ENCODE results near the gene FBLL1.

Gene FBLL1

DNA sequence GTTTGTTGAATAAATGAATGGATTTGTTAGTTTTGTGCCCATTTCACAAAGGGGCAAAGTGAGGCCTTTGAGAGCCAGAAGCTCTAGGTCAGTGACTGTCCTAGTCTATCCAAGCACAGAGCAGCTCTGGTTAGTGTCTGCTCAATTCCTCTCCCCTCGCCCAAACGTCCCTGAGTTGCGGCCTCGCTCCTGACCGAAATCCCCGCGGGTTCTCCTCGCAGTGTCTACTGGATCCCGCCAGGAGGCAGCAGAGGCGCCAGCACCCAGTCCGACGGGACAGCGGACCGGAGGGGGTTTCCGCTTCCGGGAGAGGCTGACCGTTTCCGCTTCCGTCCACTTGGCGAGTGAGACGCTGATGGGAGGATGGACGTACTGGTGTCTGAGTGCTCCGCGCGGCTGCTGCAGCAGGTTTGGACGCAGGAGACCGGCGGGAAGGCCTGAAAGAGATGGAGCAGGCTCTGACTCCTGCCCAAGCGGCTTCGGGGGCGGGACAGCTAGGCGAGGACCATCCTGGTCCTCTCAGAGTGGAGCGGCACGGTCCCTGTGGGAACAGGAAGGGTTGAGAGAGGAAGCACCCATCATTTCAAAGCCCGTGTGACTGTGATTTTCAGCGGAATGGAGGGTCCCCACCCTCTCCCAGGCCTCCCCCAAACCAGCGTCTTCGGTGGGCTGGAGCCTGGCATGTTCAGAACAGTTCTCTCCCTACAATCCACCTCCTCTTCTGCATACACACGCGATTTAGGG, 42.8 kb upstream of the FBLL1 start, which contains the start of gene RARS1:
Gene RARS1 (plus strand): TSS at position 336 of the 744 bp plus-strand sequence. CDS start 28 bp downstream, at position 364.
- peak within 1 kb of the TSS; percentile 21 for H3K9ac ChIP-seq
- peak; percentile 97 for TF ChIP-seq CTCF (IDR thresholded peaks at IDR 0.05)
- H3K9me3 ChIP-seq (ENCODE audit: control insufficient read depth, low read length), result no peaks in the 10 kb centered on the region
- H3K27ac ChIP-seq, result peak within 1 kb of the TSS; percentile 48
- H3K4me2 ChIP-seq (ENCODE audit: low read length), result peak within 1 kb of the TSS; percentile 93
- H2AFZ ChIP-seq, result peak within 1 kb of the TSS; percentile 87
- no peaks in the 10 kb centered on the region for H3K4me1 ChIP-seq
- H3K4me3 ChIP-seq (ENCODE audit: low read depth, low read length), result peak within 1 kb of the TSS; percentile 96
- no peaks in the 10 kb centered on the region for H3K36me3 ChIP-seq (ENCODE audit: control insufficient read depth, insufficient read depth, low read length)
- peaks cover 6% of the 10 kb centered on the region for H3K79me2 ChIP-seq
- no peaks in the 10 kb centered on the region for H3K27me3 ChIP-seq (ENCODE audit: control insufficient read depth, insufficient read depth, low read length)

DNA sequence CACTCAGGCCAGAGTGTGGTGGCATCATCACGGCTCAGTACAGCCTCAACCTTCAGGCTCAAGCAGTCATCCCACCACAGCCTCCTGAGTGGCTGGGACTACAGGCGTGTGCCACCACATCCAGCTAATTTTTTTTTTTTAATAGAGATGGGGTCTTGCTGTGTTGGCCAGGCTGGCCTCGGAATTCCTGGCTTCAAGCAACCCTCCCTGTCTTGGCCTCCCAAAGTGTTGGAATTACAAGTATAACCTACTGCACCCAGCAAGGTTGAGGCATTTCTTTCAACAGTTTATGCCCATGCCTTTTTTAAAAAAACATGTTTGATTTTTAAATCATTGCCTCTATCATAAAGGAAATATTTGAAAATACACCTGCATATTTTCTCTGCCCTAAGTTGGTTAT, 40.0 kb upstream of the FBLL1 start:
- H3K27me3 ChIP-seq (ENCODE audit: control insufficient read depth, insufficient read depth, low read length), result no peaks in the 10 kb centered on the region
- H2AFZ ChIP-seq, result no peak overlapping the region
- H3K4me2 ChIP-seq (ENCODE audit: low read length), result no peak overlapping the region
- H3K9ac ChIP-seq, result no peak overlapping the region
- no peak overlapping the region for H3K4me3 ChIP-seq (ENCODE audit: low read depth, low read length)
- no peak for TF ChIP-seq CTCF (IDR thresholded peaks at IDR 0.05)
- no peak overlapping the region for H3K27ac ChIP-seq
- H3K9me3 ChIP-seq (ENCODE audit: control insufficient read depth, low read length), result no peaks in the 10 kb centered on the region
- no peaks in the 10 kb centered on the region for H3K4me1 ChIP-seq
- H3K36me3 ChIP-seq (ENCODE audit: control insufficient read depth, insufficient read depth, low read length), result no peaks in the 10 kb centered on the region
- peaks cover 9% of the 10 kb centered on the region for H3K79me2 ChIP-seq

DNA sequence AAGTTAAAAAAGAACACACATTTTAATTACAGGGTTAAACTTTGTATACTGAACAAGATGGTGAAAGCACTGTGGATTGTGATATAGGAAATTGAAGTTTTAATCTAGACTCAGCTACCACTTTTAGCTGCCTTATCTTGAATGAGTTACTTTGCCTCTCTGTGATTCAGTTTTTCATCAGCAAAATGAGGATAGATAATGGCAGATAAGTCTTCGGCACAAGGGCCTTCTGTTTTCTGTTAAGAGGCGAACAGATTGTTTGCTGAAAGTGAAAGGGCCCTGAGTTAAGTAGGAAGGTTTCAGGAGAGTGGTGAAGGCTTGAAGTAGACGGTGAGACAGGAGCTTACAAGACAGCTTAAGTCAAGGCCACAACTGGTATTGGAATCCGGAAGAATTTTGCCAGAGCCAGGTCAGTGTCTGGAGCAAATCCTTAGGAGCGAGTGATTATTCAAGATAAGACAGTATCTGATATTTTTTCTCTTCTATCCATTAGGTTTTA, 35.0 kb upstream of the FBLL1 start:
- Histone ChIP-seq H3K27ac (no peak overlapping the region), H3K36me3 (ENCODE audit: control insufficient read depth, insufficient read depth, low read length) (no peaks in the 10 kb centered on the region), H3K4me3 (ENCODE audit: low read depth, low read length) (no peak overlapping the region), H2AFZ (no peak overlapping the region), H3K4me2 (ENCODE audit: low read length) (no peak overlapping the region), H3K9me3 (ENCODE audit: control insufficient read depth, low read length) (no peaks in the 10 kb centered on the region), H3K79me2 (peaks cover 9% of the 10 kb centered on the region), H3K27me3 (ENCODE audit: control insufficient read depth, insufficient read depth, low read length) (no peaks in the 10 kb centered on the region), H3K9ac (no peak overlapping the region), H3K4me1 (no peaks in the 10 kb centered on the region)
- no peak for TF ChIP-seq CTCF (IDR thresholded peaks at IDR 0.05)

DNA sequence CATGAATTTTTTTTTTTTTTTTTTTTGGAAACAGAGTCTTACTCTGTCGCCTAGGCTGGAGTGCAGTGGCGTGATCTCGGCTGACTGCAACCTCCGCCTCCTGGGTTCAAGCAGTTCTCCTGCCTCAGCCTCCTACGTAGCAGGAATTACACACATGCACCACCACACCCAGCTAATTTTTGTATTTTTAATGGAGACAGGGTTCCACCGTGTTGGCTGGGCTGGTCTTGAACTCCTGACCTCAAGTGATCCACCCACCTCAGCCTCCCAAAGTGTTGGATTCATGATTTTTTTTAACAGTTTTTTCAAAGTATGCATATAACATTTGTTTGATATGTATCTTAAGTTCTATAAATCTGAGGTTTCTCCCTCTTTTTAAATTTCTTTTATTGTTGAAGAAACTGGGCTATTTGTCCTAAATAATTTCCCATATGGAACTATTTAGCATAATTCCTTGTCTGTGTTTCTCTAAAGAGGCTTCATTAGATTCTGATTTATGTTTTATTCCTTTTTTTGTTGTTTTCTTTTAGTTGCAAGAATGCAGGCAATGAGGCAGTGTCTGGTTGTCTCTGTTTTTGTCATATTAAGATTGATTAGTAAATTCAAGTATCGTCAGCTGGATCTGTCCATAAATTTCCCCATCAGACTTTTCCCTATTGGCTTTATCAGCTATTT, 26.4 kb upstream of the FBLL1 start:
- Histone ChIP-seq H3K4me1 (no peaks in the 10 kb centered on the region), H3K9ac (no peak overlapping the region), H3K36me3 (ENCODE audit: control insufficient read depth, insufficient read depth, low read length) (no peaks in the 10 kb centered on the region), H2AFZ (no peak overlapping the region), H3K9me3 (ENCODE audit: control insufficient read depth, low read length) (no peaks in the 10 kb centered on the region), H3K27me3 (ENCODE audit: control insufficient read depth, insufficient read depth, low read length) (no peaks in the 10 kb centered on the region), H3K4me3 (ENCODE audit: low read depth, low read length) (no peak overlapping the region), H3K27ac (no peak overlapping the region), H3K4me2 (ENCODE audit: low read length) (no peak overlapping the region), H3K79me2 (no peaks in the 10 kb centered on the region)
- no peak for TF ChIP-seq CTCF (IDR thresholded peaks at IDR 0.05)

Data from parathyroid adenoma (tissue), 2 donors.